Keratinocyte (primary cell): ENCODE measurements around the gene MYOT.

Source experiments
- CTCF ChIP-seq, 3 experiments: IDR thresholded peaks in 1 of 3; conservative IDR thresholded peaks in 1 of 3; optimal IDR thresholded peaks in 1 of 3; 2 replicates in 2 of 3; 3 replicates in 1 of 3; pipeline versions ENCODE3 to v1.5.1; 2011; ENCODE audit warnings: low read length in 3 of 3, mild to moderate bottlenecking in 3 of 3, moderate library complexity in 2 of 3, control low read depth in 1 of 3, inconsistent platforms in 1 of 3; ENCODE audit not compliant: insufficient read depth in 2 of 3; ENCODE audit errors: extremely low read depth in 1 of 3
- EZH2 ChIP-seq: IDR thresholded peaks from one replicate; pipeline ENCODE4 v1.6.1; 2012; ENCODE audit warnings: inconsistent platforms, mild to moderate bottlenecking, low read length, moderate library complexity

- TF ChIP-seq CTCF (optimal IDR thresholded peaks at IDR 0.05 in 1 of 3, IDR thresholded peaks at IDR 0.05 in 1 of 3, conservative IDR thresholded peaks at IDR 0.05 in 1 of 3; ENCODE audit: extremely low read depth in 1 of 3, insufficient read depth in 2 of 3, low read length in 3 of 3) (no peak), EZH2 (no peak)
These were observed 67.5 kb downstream of the MYOT start for GRCh38 chr5:137935190-137935589.
